Stomach (tissue), 4 donors: ENCODE data around the gene KDM3B.

ENCODE experiments used
- POLR2A ChIP-seq, 4 donors: fragments of 450-650 bp; IDR thresholded peaks; one replicate each; pipeline ENCODE4 v1.6.1; 2016; ENCODE audit warnings: antibody characterized with exemption in 4 of 4, control low read depth in 2 of 4, mild to moderate bottlenecking in 1 of 4, moderate library complexity in 1 of 4
- POLR2AphosphoS5 ChIP-seq, 3 donors: sonication (generic); formaldehyde crosslinking; IDR thresholded peaks; one replicate each; pipeline ENCODE4 v1.6.1; 2016; ENCODE audit warnings: antibody characterized with exemption in 3 of 3
- TF ChIP-seq, protein P1 (sequence below), 7 experiments: fragments of 450-650 bp in 4 of 7; fragments of 200-600 bp in 3 of 7; sonication (generic) in 3 of 7; IDR thresholded peaks; one replicate each; pipeline ENCODE4 v1.5.1; 2016 to 2019; ENCODE audit warnings: antibody characterized with exemption in 7 of 7, control low read depth in 2 of 7, mild to moderate bottlenecking in 1 of 7

DNA sequence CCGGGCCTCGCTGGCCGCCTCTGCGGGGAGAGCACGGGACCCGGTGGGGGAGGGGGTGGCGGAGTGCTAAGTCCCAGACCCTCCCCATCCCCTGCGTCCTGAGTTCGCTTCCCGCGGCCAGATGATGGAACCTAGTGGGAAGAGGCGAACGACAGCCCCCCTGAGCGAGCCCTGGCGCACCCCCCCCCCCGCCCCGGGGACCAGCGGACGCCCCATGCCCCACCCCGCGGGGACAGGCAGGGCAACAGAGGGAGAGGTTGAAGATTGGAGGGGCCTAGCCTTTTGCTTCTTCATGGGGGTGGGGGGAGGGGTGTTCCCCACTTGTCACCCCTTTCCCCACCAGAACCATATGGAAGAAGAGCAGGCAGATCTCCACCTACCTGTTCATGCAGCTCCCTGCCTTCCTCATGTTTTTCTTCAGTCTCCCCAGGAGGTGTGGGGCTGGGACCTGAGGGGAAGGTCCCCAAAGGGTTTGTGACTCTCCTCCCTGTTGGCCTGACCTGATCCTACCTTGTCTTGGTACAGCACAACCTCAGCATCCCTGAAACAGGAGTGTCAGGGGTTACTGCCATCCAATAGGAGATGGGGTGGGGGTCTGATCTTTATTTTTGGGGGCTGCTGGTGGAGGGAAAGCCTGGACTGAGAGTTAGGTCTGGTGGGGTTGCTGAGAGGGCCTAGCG lies 13.9 kb upstream of the KDM3B start:
- TF ChIP-seq POLR2A (IDR thresholded peaks at IDR 0.05) (no peak), POLR2AphosphoS5 (IDR thresholded peaks at IDR 0.05) (no peak)
- TF ChIP-seq, protein P1, sequence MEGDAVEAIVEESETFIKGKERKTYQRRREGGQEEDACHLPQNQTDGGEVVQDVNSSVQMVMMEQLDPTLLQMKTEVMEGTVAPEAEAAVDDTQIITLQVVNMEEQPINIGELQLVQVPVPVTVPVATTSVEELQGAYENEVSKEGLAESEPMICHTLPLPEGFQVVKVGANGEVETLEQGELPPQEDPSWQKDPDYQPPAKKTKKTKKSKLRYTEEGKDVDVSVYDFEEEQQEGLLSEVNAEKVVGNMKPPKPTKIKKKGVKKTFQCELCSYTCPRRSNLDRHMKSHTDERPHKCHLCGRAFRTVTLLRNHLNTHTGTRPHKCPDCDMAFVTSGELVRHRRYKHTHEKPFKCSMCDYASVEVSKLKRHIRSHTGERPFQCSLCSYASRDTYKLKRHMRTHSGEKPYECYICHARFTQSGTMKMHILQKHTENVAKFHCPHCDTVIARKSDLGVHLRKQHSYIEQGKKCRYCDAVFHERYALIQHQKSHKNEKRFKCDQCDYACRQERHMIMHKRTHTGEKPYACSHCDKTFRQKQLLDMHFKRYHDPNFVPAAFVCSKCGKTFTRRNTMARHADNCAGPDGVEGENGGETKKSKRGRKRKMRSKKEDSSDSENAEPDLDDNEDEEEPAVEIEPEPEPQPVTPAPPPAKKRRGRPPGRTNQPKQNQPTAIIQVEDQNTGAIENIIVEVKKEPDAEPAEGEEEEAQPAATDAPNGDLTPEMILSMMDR (IDR thresholded peaks at IDR 0.05): no peak
